DOHH2 (cell line): ENCODE results near the gene TNFAIP2.
"Not testable (repeated sequence)": the region's sequence is repeated elsewhere in the genome, so short reads cannot be mapped to it uniquely, and the experiment has no call there.

Experiments
- H3F3A ChIP-seq: fragments of 200-600 bp; sonication (generic), shearing (Covaris generic); 2 replicates; pipeline ENCODE4 v1.6.0; 2016; ENCODE audit warnings: antibody characterized with exemption, mild to moderate bottlenecking; ENCODE audit not compliant: control insufficient read depth, insufficient read depth
- H3K27ac ChIP-seq: fragments of 200-600 bp; sonication (generic); 2 replicates; pipeline ENCODE4 v1.5.1; 2014; ENCODE audit warnings: low read depth, mild to moderate bottlenecking, low read length, moderate library complexity
- H3K27me3 ChIP-seq: fragments of 200-600 bp; sonication (generic); 2 replicates; pipeline ENCODE4 v1.6.1; 2014; ENCODE audit warnings: mild to moderate bottlenecking, low read length, mixed read lengths; ENCODE audit not compliant: control insufficient read depth
- H3K36me3 ChIP-seq: fragments of 200-600 bp; sonication (generic); 2 replicates; pipeline ENCODE4 v1.6.1; 2014; ENCODE audit warnings: mild to moderate bottlenecking, low read length, moderate library complexity, mixed read lengths; ENCODE audit not compliant: control insufficient read depth
- H3K4me1 ChIP-seq: fragments of 200-600 bp; sonication (generic); 2 replicates; pipeline ENCODE4 v1.6.1; 2014; ENCODE audit warnings: mild to moderate bottlenecking, low read length, mixed read lengths; ENCODE audit not compliant: control insufficient read depth
- H3K4me2 ChIP-seq: fragments of 200-600 bp; sonication (generic); 2 replicates; pipeline ENCODE4 v1.6.0; 2014; ENCODE audit warnings: mild to moderate bottlenecking, low read length, moderate library complexity
- H3K4me3 ChIP-seq: fragments of 200-600 bp; sonication (generic); 2 replicates; pipeline ENCODE4 v1.5.1; 2014; ENCODE audit warnings: mild to moderate bottlenecking, low read length, mixed read lengths
- H3K79me2 ChIP-seq: fragments of 200-600 bp; sonication (generic); 2 replicates; pipeline ENCODE4 v1.6.1; 2014; ENCODE audit warnings: mild to moderate bottlenecking, low read length, mixed read lengths; ENCODE audit not compliant: control insufficient read depth
- H3K9me2 ChIP-seq: fragments of 200-600 bp; sonication (generic); replicated peaks from 2 replicates; pipeline ENCODE4 v1.6.1; 2014; ENCODE audit warnings: mild to moderate bottlenecking, low read length, mixed read lengths; ENCODE audit not compliant: control insufficient read depth
- H3K9me3 ChIP-seq: fragments of 200-600 bp; sonication (generic); 2 replicates; pipeline ENCODE4 v1.6.1; 2014; ENCODE audit warnings: antibody characterized with exemption, low read length, mixed read lengths; ENCODE audit not compliant: control insufficient read depth, insufficient read depth
- H4K20me1 ChIP-seq: fragments of 200-600 bp; sonication (generic); 2 replicates; pipeline ENCODE4 v1.6.0; 2014; ENCODE audit warnings: low read depth, mild to moderate bottlenecking, antibody characterized with exemption, low read length, moderate library complexity; ENCODE audit not compliant: control insufficient read depth, insufficient read depth
- EZH2phosphoT487 ChIP-seq: fragments of 200-600 bp; sonication (generic); IDR thresholded peaks from 2 replicates; pipeline ENCODE4 v1.6.1; 2017; ENCODE audit warnings: borderline replicate concordance, mild to moderate bottlenecking, antibody characterized with exemption, low read length, moderate library complexity, mixed read lengths
- TF ChIP-seq, protein P1 (sequence below): fragments of 200-600 bp; sonication (generic); IDR thresholded peaks from one replicate; pipeline ENCODE4 v1.5.1; 2014; ENCODE audit warnings: antibody characterized with exemption, mild to moderate bottlenecking, low read depth, low read length; ENCODE audit not compliant: poor library complexity, severe bottlenecking

The TNFAIP2 gene

GRCh38 chr14:103113774-103114173 lies 9.5 kb upstream of the TNFAIP2 start:
- no peak for TF ChIP-seq EZH2phosphoT487
- TF ChIP-seq, protein P1, sequence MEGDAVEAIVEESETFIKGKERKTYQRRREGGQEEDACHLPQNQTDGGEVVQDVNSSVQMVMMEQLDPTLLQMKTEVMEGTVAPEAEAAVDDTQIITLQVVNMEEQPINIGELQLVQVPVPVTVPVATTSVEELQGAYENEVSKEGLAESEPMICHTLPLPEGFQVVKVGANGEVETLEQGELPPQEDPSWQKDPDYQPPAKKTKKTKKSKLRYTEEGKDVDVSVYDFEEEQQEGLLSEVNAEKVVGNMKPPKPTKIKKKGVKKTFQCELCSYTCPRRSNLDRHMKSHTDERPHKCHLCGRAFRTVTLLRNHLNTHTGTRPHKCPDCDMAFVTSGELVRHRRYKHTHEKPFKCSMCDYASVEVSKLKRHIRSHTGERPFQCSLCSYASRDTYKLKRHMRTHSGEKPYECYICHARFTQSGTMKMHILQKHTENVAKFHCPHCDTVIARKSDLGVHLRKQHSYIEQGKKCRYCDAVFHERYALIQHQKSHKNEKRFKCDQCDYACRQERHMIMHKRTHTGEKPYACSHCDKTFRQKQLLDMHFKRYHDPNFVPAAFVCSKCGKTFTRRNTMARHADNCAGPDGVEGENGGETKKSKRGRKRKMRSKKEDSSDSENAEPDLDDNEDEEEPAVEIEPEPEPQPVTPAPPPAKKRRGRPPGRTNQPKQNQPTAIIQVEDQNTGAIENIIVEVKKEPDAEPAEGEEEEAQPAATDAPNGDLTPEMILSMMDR: no peak
- Histone ChIP-seq H3K4me1 (peaks cover 71% of the 10 kb centered on the region), H3K4me2 (no peak overlapping the region), H3K9me3 (no peaks in the 10 kb centered on the region), H3K27ac (no peak overlapping the region), H4K20me1 (no peaks in the 10 kb centered on the region), H3K36me3 (no peaks in the 10 kb centered on the region), H3K9me2 (no peaks in the 10 kb centered on the region), H3K27me3 (no peaks in the 10 kb centered on the region), H3K79me2 (no peaks in the 10 kb centered on the region), H3F3A (peaks cover 8% of the 10 kb centered on the region), H3K4me3 (no peak overlapping the region)

DNA sequence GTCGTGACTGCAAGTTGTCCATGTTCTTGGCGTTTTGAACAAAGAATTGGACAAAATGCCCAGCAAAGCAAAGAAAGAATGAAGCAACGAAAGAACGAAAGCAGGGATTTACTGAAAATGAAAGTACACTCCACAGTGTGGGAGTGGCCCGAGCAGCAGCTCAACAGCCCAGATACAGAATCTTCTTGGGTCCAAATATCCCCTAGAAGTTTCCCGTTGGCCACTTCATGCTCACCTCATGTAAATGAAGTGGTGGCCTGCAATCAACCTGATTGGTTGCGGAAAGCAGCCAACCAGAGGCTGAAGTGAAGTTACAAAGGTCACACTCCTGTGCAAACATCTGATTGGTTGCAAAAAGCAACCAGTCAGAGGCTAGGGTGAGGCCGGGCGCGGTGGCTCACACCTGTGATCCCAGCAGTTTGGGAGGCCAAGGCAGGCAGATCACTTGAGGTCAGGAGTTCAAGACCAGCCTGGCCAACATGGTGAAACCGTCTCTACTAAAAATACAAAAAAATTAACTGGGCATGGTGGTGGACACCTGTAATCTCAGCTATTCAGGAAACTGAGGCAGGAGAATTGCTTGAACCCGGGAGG lies 8.1 kb upstream of the TNFAIP2 start:
- Histone ChIP-seq H3K4me3 (0 out of 2 replicates have a peak overlapping the region, but pooled peaks have one; percentile 22), H3K4me1 (peaks cover 77% of the 10 kb centered on the region), H3F3A (peaks cover 16% of the 10 kb centered on the region), H3K4me2 (peak overlapping the region; percentile 50; the same call in 1 of the 2 replicates)
- not testable (repeated sequence) for H3K27me3 ChIP-seq, H3K27ac ChIP-seq, H3K36me3 ChIP-seq, H3K79me2 ChIP-seq, H3K9me2 ChIP-seq, H4K20me1 ChIP-seq, H3K9me3 ChIP-seq

DNA sequence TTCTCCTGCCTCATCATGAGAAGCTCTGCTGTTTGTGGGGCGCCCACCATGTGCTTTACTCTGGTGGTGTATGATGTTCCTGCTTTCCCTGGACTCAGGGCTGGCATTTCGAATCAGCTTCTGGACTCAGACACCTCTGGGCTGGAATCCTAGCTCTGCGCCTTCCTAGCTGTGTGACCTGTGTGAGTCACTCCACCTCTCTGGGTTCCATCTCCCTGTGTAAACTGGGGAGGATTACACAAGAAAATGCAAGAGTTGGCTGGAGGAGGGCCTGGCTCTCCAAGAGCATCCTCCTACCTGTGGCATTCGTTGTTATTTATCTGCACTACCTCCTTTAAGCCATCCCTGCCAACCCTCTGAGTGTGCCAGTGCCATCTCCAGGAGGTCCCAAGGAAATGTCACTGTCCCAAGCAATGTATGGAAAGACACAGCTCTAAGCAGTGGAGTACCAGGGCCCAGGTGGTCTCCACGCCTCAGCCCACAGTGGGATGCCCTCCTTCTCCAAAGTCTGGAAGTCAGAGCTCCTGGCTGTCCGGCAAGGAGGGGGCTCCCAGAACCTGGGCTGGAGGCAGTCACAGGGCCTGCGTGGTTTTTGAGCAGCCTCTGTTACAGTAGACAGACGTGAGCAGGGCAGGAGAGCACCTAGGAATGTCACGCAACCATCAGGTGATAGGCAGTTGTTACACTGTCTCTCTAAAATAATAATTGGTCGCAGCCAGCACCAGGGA lies 7.3 kb upstream of the TNFAIP2 start:
- Histone ChIP-seq H3K9me3 (no peaks in the 10 kb centered on the region), H3K4me2 (no peak overlapping the region)

GRCh38 chr14:103116636-103117035 lies 6.6 kb upstream of the TNFAIP2 start:
- Histone ChIP-seq H3K4me3 (no peak overlapping the region), H3K9me3 (no peaks in the 10 kb centered on the region), H3K27me3 (no peaks in the 10 kb centered on the region), H3K79me2 (no peaks in the 10 kb centered on the region), H3K27ac (no peak overlapping the region), H3K4me2 (no peak overlapping the region), H4K20me1 (no peaks in the 10 kb centered on the region), H3K9me2 (no peaks in the 10 kb centered on the region), H3K36me3 (no peaks in the 10 kb centered on the region), H3F3A (peaks cover 23% of the 10 kb centered on the region), H3K4me1 (peaks cover 77% of the 10 kb centered on the region)
- no peak for TF ChIP-seq EZH2phosphoT487
- TF ChIP-seq, protein P1: no peak

More for the DNA sequence above, 7.3 kb upstream of the TNFAIP2 start:
- H3K36me3 ChIP-seq: no peaks in the 10 kb centered on the region
- no peak for TF ChIP-seq EZH2phosphoT487
- TF ChIP-seq, protein P1: no peak
- H3K4me1 ChIP-seq: peaks cover 77% of the 10 kb centered on the region
- no peak overlapping the region for H3K27ac ChIP-seq
- H3K27me3 ChIP-seq: no peaks in the 10 kb centered on the region
- no peaks in the 10 kb centered on the region for H3K79me2 ChIP-seq
- no peaks in the 10 kb centered on the region for H3K9me2 ChIP-seq
- peaks cover 17% of the 10 kb centered on the region for H3F3A ChIP-seq
- H4K20me1 ChIP-seq: no peaks in the 10 kb centered on the region
- H3K4me3 ChIP-seq: no peak overlapping the region

- Histone ChIP-seq H3F3A (peaks cover 28% of the 10 kb centered on the region), H3K4me2 (0 out of 2 replicates have a peak overlapping the region, but pooled peaks have one; percentile 21), H3K4me1 (peaks cover 77% of the 10 kb centered on the region)
- H3K9me3 ChIP-seq, H3K4me3 ChIP-seq, H3K27ac ChIP-seq, H3K27me3 ChIP-seq, H3K79me2 ChIP-seq, H3K36me3 ChIP-seq, H3K9me2 ChIP-seq, H4K20me1 ChIP-seq: not testable (repeated sequence)
These were observed 5.8 kb upstream of the TNFAIP2 start for GRCh38 chr14:103117499-103117898.
